ENCODE measurements around the gene ZNF862.

GRCh38 chr7:149859369-149859768 is 21.2 kb downstream of the ZNF862 start:
- TF ChIP-seq CTCF (conservative IDR thresholded peaks at IDR 0.05; ENCODE audit: low read depth, low read length) (no peak), EZH2 (IDR thresholded peaks at IDR 0.05; ENCODE audit: borderline replicate concordance, low read depth, low read length, poor library complexity, severe bottlenecking) (no peak)
